WERI-Rb-1 (cell line): ENCODE data around the gene C21orf58.

Experiments used
- DNase-seq: peaks from one replicate; pipeline ENCODE4 v3.0.0-alpha.2; 2020
- H3K27ac ChIP-seq: fragments of 250-450 bp; sonication (Bioruptor Pico); 2 replicates; pipeline ENCODE4 v1.5.1; 2020; ENCODE audit warnings: mild to moderate bottlenecking, moderate library complexity
- H3K27me3 ChIP-seq: fragments of 250-450 bp; sonication (Bioruptor Pico); 2 replicates; pipeline ENCODE4 v1.5.1; 2021; ENCODE audit warnings: mild to moderate bottlenecking, low read depth, moderate library complexity; ENCODE audit not compliant: insufficient read depth, severe bottlenecking
- H3K36me3 ChIP-seq: fragments of 250-450 bp; sonication (Bioruptor Pico); 2 replicates; pipeline ENCODE4 v1.5.1; 2020; ENCODE audit warnings: mild to moderate bottlenecking, moderate library complexity
- H3K4me3 ChIP-seq: 2 replicates; pipeline ENCODE4 v1.5.1; 2011; ENCODE audit warnings: low read depth, mild to moderate bottlenecking, control low read depth, low read length
- H3K9me3 ChIP-seq: fragments of 250-450 bp; sonication (Bioruptor Pico); 2 replicates; pipeline ENCODE4 v1.5.1; 2021; ENCODE audit warnings: mild to moderate bottlenecking, moderate library complexity; ENCODE audit not compliant: severe bottlenecking
- TF ChIP-seq, protein P1 (sequence below): IDR thresholded peaks from 2 replicates; pipeline ENCODE4 v1.5.1; 2011; ENCODE audit warnings: low read depth, mild to moderate bottlenecking, control low read depth, inconsistent platforms, low read length

Gene C21orf58

DNA sequence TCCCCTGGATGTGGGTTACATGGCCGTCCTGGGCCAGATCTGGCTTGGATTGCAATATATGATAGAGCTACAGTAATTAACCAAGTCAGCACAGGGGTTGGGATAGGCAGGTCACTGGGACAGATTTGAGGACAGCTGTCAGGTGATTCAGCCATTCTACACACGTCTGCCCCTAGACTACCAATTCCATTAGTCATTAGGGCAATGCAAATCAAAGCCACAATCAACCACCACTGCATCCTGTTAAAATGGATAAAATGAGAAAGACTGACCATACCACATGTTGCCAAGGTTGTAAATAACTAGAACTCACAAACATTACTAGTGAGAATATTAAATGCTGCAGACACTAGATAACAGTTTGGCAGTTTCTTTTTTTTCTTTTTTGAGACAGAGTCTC is 16.0 kb downstream of the C21orf58 start:
- no peaks in the 10 kb centered on the region for H3K27me3 ChIP-seq
- TF ChIP-seq, protein P1, sequence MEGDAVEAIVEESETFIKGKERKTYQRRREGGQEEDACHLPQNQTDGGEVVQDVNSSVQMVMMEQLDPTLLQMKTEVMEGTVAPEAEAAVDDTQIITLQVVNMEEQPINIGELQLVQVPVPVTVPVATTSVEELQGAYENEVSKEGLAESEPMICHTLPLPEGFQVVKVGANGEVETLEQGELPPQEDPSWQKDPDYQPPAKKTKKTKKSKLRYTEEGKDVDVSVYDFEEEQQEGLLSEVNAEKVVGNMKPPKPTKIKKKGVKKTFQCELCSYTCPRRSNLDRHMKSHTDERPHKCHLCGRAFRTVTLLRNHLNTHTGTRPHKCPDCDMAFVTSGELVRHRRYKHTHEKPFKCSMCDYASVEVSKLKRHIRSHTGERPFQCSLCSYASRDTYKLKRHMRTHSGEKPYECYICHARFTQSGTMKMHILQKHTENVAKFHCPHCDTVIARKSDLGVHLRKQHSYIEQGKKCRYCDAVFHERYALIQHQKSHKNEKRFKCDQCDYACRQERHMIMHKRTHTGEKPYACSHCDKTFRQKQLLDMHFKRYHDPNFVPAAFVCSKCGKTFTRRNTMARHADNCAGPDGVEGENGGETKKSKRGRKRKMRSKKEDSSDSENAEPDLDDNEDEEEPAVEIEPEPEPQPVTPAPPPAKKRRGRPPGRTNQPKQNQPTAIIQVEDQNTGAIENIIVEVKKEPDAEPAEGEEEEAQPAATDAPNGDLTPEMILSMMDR: no peak
- no peak overlapping the region for H3K27ac ChIP-seq
- peaks cover 63% of the 10 kb centered on the region for H3K36me3 ChIP-seq
- H3K4me3 ChIP-seq: no peak overlapping the region
- no peak for DNase-seq
- H3K9me3 ChIP-seq: no peaks in the 10 kb centered on the region

DNA sequence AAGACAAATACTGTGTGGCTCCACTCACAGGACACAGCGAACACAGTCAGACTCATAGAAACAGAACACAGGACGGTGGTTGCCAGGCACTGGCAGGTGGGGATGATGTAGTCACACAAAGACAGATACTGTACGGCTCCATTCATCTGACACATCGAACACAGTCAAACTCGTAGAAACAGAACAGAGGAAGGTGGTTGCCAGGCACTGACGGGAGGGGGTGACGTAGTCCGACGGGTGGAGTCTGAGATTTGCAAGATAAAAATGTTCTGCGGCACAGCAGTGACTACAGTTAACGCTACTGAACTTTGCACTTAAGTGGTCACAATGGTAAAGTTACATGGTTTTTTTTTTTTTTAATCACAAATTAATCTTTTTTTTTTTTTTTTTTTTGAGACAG is 18.7 kb downstream of the C21orf58 start:
- TF ChIP-seq, protein P1: no peak
- DNase-seq: no peak
- H3K36me3 ChIP-seq: peaks cover 70% of the 10 kb centered on the region

DNA sequence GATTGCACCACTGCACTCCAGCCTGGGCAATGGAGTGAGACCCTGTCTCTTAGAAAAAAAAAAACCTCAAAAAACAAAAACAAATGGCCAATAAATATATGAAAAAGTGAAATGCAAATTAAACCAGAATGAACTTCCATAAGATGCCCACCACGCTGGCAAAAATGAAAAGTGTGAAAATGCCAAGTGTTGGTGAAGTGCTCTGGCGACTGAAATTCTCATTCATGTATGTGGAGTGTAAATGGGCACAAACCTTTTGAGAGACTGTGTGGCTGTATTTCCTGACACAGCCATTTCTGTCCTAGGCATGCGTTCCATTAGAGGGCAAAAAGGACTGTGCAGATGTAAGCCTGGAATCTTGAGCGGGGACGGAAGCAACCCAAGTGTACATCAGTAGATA is 19.2 kb downstream of the C21orf58 start:
- H3K9me3 ChIP-seq: no peaks in the 10 kb centered on the region
- TF ChIP-seq, protein P1: no peak
- DNase-seq: no peak
- peaks cover 72% of the 10 kb centered on the region for H3K36me3 ChIP-seq
- H3K27ac ChIP-seq: no peak overlapping the region
- H3K4me3 ChIP-seq: no peak overlapping the region
- H3K27me3 ChIP-seq: no peaks in the 10 kb centered on the region

More for the DNA sequence above, 18.7 kb downstream of the C21orf58 start:
- no peaks in the 10 kb centered on the region for H3K9me3 ChIP-seq
- H3K27me3 ChIP-seq: no peaks in the 10 kb centered on the region
- H3K27ac ChIP-seq: no peak overlapping the region
- H3K4me3 ChIP-seq: no peak overlapping the region

DNA sequence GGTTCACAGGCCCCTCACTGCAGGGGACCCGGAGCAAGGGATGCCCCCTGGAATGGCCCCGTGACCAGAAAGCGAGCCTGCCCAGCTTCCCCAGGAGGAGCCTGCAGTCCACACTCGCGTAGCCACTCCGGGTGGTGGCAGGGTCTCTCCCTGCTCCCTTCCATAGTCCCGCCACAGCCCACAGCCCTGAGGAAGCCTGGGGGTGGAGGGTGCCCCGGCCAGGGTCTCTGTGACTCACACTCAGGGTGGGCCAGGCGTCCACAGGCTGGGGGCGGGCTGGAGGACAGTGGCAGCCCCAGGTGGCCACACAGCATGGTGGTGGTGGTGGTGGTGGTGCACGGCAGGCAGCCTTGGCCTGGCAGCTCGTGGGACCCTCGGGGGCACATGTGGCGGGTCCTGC is 21.9 kb downstream of the C21orf58 start:
- Histone ChIP-seq H3K4me3 (no peak overlapping the region), H3K9me3 (no peaks in the 10 kb centered on the region), H3K36me3 (peaks cover 63% of the 10 kb centered on the region), H3K27ac (no peak overlapping the region), H3K27me3 (no peaks in the 10 kb centered on the region)
- DNase-seq: no peak
- TF ChIP-seq, protein P1: no peak

DNA sequence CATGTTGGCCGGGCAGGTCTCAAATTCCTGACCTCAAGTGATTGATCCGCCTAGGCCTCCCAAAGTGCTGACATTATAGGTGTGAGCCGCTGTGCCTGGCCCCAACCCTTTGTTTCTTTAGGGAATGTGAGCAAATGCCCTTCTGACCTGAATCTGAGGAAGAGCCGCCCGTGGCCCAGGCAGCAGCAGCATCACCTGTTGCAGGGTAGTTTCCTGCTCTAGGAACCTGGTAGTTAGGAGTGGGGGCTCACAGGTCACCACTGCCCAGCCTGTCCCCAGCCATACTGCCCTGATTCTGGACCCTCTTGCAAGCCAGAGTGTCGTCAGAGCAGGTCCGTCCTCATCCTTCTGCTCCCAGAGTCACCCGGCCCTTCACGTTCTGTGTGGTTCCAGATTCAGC is 24.5 kb downstream of the C21orf58 start:
- TF ChIP-seq, protein P1: no peak
- Histone ChIP-seq H3K4me3 (no peak overlapping the region), H3K9me3 (no peaks in the 10 kb centered on the region), H3K27ac (no peak overlapping the region), H3K27me3 (no peaks in the 10 kb centered on the region), H3K36me3 (peaks cover 40% of the 10 kb centered on the region)
- DNase-seq: no peak
